ENCODE data around the gene ZFPM1.

Gene ZFPM1

DNA sequence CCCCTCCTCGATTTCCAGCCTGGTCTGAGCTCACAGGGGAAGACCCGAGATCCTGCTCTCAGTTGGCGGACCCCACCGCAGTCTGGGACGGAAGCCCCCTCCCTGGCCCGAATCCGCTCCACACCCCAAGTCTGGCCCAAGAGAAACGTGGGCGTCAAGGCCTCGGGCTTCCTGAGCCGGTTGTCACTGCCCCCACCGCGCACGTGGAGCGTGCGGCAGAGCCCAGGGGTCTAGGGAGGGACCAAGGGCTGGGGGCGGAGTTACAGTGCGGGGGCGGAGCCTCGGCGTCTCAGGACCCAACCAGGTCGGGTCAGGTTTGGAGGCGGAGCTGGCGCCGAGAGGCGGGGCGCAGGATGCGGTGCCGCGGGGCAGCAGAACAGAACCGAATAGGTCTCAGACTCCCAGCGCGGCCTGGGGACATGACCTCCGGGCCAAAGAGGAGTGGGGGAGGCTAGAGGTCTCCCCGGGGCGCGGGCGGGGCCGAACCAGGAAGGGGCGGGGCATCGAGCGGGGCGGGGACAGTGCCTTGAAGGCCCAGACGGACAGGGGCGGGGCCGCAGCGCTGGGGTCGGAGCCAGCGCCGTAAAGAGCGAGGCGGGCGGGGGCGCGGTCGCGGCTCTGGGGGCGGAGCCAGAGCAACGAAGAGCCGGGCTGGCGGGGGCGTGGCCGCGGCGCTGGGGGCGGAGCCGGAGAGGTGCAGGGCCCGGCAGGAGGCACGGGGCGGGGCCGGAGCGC lies 431 bp upstream of the ZFPM1 start:
- peak; percentile 94 for DNase-seq

DNA sequence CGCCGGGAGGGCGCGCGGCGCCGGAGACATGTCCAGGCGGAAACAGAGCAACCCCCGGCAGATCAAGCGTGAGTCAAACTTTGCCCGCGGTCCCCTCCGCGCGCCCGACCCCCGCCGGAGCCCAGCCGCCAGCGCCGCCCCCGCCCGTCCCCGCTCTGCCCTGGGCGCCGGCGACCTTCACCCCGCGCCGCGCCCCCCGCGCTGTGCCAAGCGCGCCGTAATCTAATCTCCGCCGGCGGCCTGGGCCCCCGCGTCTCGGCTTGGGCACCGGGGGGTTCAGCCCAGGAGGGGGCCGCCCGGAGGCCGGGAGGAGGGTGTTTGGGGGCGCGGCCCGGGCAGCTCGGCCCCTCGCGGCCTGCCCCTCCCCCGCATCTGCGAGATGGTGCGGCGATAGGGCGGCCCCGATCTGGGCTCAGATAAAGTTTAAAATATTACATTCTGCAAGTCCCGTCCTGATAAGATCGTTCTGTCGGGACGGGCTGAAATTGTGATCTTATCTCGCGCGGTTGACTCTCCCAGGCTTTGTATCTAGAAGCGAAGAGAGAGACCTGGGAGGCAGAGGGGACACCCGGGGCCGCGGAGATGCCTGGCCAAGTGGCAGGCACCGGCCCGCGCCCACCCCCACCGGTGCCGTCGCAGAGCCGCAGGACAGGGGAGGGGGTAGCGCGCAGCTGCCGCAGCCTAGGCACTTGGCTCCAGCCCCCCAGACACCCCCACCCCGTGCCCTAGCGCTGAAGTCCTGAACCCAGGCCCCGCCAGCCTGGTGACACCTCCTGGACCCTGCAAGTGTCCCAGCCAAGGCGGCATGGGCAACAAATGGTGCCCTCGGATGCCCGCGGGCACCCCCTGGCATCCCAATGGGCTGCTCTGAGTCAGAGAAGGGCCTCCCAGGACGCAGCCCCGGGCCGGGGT lies 787 bp downstream of the ZFPM1 start:
- DNase-seq: peak; percentile 68

DNA sequence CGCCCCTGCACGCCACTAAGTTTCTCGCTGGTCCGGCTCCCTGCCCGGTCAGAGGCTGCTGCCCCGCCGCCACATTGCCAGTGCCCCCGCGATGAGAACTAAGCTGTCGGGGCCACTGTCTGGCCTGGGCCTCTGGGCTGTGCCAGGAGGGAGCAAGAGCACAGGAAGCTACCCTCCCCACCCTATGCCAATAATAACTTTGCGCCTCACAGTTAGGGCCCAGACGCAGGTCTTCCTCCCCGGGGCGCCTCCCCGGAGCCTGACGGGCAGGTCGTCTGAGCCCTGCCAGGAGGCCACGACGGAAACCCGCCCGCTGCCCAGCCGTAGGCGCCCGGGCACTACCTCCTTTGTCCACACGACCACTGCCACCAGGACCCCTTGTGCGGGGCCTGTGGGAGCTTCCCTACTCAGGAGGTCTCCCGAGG lies 1.5 kb downstream of the ZFPM1 start:
- DNase-seq: no peak

DNA sequence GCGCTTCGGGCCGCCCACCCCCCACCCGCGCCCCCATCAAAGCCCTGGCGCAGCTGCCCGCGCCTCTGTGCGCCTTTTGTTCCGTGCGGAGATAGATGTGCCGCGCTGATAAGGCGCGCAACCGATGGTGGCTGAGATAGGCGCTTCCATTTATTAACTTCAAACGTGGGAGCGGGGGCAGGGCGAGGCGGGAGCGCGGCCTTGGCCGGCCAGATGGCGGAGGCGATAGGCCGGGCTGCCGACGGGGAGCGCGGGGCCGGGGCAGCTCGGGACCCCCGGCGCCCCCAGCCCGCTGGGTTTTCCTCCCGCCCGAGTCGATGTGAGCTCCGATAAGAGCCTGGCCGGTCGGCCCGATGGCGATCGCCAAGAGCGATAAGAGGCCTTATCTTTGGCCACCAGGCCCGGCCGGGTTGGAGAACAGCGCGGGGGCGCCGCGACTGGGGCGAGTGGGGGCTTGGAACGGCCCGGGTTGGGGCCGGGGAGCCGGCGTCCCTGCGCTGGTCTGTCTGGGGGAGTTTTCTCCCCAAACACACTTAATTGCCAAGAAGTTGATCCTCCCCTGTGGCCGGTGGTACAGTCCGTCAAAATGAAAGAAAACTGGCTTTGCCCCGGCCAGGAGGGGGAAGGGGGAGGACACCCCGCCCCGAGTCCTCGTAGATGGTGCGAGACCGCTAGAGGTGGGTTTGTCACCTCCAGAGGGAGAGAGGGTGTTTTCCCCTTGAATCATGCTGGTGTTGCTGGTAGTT lies 2.7 kb downstream of the ZFPM1 start:
- peak; percentile 80 for DNase-seq

DNA sequence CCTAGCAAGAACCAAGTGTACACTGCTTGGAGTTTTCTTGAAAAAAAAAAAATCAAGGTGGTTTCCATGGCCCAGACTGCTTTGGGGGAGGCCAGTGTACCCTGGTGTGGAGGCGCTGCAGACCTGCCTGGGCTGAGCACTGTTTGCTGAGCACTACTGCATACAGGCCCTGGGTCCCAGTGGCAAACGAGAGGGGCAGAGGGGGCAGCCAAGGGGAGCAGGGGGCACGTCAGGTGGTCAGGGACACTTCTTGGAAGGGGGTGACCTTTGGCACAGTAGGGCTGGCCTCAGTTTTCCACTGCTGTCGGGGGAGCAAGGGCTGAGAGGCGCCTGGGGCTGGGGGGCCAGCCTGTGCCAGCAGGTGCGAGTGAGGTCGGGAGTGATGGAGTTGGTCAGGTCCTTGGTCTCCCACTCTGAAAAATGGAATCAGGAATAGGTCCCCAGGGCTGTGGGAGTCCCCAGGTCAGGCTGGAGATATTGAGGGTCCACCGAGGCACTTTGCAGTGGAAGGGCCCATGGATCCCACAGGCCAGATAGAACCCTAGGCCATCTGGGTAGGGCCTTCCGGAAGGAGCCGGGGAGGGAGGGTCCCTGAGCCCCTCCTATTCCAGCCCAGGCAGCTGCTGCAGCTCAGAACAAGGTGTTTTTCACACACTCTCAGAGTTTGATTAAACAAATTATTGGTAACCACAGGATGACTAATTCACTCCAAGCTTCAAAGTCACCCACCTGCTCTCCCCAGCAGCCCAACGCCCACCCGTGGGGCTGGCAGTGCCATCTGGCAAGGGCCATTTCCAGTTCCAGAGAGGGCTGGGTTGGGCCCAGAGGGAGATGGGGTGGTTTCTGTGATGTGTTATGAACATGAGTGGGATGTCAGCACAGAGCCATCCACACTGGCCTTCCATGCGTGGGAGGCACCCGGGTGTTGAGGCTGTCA lies 3.5 kb downstream of the ZFPM1 start:
- DNase-seq: no peak

DNA sequence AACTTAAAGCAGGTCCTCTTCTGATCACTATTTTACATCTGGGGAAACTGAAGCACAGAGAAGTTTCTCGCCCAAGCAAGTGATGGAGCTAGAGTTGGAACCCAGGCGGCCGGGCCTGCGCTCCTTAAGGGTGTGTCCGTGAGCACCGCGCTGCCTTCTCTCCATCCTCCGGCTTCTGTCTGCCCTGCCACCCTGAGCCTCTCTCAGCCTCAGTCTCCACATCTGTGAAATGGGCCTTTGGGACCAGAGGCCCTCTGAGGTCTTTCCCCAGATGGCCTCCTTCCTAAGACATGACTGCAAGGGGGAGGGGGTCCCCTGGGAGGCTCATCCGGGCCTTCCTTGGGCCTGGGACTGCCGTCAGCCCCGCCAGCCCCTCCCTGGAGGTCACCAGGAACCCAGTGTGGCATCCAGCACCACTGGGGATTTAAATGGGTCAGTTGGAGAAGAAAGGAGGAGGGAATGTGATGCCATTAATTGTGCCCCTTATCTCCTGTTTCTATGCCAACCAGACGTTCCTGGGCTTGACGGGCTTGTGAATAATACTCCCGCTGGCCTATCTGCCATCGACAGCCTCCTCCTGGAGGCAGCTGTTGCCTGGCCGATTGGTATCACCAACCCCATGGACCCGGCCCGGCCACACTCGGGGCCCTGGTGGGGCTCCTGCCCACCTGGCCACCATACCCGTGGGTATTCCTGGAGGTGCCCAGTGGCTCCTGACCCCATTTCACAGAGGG lies 5.1 kb downstream of the ZFPM1 start:
- no peak for DNase-seq

DNA sequence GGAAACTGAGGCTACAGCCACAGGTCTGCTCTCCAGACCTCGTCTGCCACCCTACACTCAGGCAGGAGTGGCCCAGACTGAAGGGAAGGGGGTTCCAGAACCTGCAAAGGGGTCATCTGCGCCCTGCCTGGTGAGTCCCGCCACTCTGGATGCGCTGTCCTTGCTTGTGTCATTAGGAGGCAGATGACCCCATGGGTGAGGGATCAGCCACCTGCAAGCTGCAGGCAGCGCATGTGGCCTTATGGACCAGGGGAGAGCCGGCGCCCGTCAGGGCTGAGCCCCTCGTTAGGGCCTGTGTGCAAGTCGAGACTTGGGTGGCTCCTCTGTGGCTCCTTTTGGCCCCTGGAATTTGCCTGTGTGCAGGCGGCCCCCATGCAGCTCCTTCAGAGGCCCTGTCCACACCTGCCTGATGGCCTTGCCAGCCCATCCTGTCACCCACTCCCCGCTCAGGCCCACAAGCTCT lies 5.7 kb downstream of the ZFPM1 start:
- DNase-seq: no peak

DNA sequence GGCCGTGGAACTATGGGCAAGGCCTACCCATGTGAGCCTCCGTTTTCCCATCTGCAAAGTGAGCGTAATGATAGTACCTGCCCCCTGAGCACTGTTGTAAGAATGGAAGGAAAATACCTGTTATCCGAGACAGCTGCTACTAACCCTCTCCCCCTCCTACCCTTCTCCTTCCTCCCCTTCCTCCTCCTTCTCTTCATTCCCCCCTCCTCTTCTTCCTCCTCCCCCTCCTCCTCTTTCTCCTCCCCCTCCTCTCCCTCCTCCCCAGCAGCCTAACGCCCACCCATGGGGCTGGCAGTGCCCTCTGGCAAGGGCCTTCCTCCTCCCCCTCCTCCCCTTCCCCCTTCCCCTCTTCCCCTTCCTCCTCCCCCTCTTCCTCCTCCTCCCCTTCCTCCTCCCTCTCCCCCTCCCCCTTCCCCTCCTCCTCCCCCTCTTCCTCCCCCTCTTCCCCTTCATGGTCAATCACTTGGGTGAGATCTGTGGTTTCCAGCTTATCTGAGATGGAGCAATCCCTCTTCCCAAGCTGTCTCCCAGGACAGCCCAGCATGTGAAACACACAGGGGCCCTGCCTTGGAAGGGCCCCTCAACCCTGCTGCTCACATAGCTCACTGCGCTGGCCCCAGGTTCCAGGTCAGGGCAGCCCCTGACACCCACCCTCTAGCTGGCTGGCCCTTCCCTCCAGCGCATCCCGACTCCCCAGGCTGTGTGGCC lies 6.4 kb downstream of the ZFPM1 start:
- DNase-seq: no peak

DNA sequence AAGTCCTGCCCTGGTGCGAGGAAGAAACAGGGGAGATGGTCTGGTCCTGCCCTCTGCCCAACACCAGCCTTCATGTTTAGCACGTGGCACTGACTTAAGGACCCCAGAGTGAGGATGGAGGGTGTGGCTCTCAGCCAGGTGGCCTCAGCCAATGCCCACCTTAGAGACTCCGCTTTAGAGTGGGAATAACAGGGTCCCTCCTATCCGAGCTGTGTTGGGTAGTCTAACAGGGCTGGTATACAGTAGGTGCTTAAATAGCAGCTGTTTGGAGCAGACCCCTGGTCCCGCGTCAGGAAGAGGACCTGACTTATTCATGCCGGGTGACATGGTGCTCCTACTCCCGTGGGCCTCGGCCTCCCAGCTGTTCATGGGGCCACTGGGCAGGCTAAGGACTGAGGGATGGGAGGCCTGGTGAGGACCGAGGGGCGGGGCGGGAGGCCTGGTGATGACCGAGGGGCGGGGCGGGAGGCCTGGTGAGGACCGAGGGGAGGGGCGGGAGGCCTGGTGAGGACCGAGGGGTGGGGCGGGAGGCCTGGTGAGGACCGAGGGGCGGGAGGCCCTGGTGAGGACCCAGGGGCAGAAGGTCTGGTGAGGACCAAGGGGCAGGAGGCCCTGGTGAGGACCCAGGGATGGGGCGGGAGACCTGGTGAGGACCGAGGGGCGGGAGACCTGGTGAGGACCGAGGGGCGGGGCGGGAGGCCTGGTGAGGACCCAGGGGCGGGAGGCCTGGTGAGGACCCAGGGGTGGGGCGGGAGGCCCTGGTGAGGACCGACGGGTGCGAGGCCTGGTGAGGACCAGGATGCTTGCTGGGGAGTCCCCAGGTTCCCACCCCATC lies 7.6 kb downstream of the ZFPM1 start:
- no peak for DNase-seq

DNA sequence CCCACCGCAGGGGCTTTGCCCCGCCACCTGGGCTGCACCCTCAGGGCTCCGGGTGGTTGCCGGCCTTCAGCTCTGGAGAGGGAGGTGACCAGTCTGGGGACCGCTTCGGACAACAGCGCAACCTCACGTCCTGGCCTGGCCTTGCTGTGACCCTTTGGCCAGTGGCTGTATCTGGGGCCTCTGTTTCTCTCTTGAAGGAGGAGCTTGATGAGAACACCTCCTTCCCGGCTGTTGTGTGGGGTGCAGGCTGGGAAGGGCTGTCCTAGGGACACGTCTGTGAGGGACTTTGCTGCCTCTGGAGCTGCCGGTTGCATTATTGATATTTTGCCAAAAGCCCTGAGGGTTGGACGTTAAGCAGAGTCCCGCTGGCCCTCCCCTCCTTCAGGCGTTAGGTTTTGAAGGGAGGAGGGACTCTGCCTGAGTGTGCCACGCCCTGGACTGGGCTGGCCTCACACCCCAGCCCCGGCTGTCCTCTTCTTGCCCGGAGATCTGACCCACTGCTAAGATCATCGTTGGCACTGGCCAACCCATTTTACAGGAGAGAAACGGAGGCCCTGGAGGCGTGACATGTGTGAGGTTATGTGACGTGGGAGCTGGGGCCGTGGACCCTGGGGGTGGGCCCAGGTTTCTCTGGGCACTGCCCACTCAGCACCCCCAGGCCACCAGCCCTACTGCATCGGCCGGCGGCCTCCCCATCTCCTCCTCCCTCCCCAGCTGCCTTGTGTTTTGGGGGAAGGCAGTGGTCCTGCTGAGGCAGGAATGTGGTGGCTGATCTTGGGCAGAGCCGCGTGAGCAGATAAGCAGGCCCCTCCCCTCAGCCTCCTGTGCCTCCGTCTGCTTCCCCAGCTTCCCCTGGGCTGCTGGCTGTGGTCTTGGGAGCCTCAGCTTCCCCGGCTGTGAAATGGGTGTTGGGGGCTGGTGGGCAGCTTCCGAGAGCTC lies 8.5 kb downstream of the ZFPM1 start:
- peak; percentile 59 for DNase-seq

DNA sequence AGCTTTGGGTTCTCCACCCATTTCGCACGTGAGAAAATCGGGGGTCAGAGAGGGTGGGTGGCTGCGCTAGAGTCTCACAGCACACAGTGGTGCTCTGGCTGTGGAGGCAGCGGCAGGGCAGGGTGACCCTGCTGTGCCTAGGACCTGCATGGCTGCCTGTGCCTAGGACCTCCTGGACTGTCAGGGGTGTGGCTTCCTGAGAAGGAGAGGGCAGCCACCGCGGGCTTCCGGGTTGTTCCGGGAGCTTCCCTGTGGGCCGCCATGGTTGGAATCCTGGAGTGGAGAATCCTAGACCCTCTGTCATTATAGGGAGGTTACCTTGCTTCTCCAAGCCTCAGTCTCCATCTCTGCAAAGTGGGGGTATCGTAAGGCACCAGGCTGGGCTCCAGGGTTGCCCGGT lies 9.3 kb downstream of the ZFPM1 start:
- DNase-seq: no peak

DNA sequence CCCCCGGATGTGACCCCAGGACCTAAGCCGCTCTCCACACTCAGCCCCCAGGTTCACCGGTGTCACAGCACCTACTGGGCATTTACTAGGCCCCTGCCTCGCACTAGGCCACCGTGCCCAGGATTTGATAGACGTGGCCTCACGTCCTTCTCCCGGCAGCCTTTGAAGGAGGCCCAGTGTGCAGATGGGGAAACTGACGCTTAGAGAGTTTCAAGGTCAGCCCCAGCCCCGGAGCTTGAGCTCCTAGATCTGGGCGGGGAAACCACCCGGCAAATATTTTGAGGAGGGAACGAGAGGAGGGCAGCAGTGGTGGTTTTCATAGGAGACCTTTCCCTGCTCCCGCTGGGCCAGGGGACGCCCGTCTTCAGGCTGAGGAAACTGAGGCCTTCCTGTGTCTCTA lies 10.3 kb downstream of the ZFPM1 start:
- no peak for DNase-seq

DNA sequence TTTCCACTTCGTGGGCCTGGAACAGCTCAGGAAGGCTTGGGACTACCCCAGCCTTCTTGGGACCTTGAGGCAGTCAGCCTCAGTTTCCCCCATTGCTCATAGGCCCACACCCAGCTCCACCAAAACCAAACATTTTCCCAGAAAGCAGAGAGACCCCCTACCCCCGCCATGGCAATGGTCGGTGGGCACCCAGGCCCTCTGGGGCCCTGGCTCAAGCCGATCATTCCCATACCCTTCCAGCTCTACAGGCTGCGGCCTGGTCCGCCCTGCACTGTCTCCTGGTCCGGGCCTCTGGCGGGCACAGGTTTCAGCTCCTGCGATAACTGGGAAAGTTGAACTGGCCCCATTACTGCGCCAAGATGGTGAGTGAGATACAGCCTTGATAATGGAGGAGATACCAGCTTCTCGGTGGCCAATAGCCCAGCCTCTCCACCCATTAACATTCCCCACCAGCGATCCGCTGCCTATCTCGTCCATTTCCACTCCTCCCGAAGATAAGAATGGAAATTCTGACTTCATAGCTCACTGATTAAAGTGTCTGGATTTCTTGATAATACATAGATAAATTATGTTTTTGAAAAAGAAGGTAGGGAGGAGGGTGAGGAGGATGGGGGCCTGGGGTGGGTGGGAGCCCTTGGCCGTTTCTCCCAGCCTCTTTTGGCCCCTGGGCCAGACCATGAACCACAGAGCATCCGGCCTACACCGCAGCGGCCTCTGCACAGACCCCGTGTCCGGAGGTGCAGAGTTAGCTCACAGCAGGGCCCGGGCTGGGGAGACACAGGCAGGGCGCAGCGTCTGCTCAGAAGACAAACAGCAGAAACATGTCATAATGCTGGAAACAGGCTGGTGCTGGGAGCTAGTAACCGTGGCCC lies 11.6 kb downstream of the ZFPM1 start:
- DNase-seq: no peak

DNA sequence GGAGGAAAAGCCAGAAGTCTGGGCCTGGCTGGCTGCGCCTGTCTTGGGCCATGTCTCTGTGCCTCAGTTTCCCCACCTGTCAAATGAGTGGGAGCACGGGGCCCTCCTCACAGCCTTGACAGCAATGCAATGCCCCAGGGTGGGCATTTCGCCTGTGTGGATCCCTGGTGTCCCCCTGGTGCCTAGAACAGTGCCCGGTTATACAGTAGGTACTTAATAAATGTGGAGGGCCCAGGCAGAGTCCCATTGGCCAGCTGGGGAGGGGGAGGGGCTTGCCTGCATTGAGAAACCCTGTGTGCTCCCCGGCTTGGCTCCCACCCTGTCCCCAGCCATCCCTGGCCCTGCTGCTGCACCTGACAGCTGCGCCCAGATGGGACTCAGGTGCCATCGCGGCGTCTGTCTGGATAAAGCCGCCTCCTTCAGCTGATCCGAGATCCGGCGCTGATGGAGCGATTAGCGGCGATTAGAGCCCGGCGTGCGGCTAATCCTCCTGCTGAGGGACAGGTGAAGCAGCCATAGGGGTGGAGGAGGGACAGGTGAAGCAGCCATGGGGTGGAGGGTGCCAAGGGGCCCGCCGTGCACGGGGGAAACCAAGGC lies 12.4 kb downstream of the ZFPM1 start:
- no peak for DNase-seq

DNA sequence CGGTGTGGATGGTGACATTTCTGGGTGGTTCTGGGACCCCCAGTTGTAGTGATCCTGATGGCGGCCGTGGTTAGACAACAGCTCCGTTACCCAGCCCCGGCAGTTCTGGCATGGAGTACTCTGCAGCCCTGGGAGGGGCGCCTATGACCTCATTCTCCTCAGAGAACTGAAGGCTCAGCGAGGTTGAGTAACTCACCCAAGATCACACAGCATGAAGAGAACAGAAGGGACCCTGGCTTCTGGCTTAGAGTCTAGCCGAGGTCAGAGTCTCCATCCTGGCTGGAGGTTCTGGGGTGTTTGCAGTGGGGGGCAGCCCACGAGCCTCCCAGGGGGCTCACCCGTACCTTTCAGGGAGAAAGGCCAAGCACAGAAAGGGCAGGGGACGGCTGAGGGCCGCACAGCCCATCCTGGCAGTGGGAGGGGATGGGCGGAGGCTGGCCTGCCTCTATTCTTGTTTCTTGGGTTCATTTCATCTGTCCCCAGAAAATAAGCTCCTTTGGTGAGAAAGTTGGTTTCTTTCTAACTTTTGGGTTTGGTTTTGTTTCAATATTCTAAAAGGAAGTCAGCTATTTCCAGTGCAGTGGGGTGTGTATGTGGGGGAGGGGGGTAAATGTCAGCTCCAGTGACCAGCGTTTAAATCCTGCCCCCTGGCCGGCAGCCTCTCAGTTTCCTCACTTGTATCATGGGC lies 13.2 kb downstream of the ZFPM1 start:
- DNase-seq: no peak

DNA sequence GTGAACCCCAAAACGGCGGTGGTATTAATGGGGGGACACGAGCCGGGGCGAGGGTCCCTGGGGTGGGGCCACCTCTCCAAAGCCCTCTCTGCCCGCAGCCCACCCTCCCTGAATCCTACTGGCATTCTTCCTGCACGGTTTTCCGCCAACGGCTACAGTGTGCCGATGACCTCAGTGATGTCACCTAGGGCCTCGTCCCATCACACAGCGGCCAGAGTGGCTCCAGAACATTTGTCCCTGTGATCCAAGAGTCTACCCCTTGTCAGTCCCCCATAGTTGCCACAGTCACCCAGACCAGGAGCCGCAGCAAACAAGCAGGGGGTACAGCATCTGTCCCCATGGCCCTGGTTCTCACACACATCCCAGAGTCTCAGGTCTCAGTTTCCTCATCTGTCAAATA lies 13.9 kb downstream of the ZFPM1 start:
- no peak for DNase-seq

DNA sequence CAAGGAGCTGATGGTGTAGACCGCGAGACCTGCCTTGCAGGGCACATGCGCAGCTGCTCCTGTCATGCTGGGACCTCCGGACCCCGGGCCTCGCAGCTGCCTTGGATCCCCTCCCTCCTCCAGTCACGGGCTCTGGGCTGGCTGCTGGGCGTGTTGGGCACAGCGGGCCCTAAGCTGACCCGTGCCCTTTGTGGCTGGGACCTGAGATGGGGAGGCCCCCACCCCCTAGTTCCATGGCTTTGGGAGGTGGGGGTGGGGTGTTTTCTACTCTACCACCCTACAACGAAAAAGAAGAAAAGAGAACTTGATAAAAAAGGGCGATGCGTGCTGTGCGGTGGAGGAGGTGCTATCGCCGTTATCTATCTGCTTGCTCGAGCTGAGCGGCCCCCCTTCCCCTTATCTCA lies 14.5 kb downstream of the ZFPM1 start:
- DNase-seq: peak; percentile 50
